Panc1 (cell line): Measurements from ENCODE around the gene ATP2A3. TPM values are rescaled to one million over a fixed set of nuclear protein-coding genes. Genes with fewer than 3 reads are reported as not detected.

Source experiments
- ATAC-seq: fragments of 200-7000 bp; cut with Tn5 transposase; 2 replicates; pipeline ENCODE4 v1.9.1; 2020; ENCODE audit warnings: mild to moderate bottlenecking, moderate library complexity
- BruUV-seq: library from RNA; stranded (reverse); fragments of 400-500 nt; replicated peaks from 2 replicates; lab custom pipeline; 2021; lab: Mats Ljungman, UMichigan
- CTCF ChIA-PET: fragments of 300-600 bp; sonication (Branson Sonifier 250); formaldehyde crosslinking; loops from one replicate; lab custom pipeline; 2022; ENCODE audit warnings: antibody characterized with exemption; lab: Charles Lee
- POLR2A ChIA-PET: fragments of 300-600 bp; sonication (Branson Sonifier 250); formaldehyde crosslinking; loops from one replicate; lab custom pipeline; 2022; ENCODE audit warnings: antibody characterized with exemption; lab: Charles Lee
- DNase-seq: peaks from one replicate; pipeline ENCODE4 v3.0.0-alpha.2; 2010; ENCODE audit warnings: low read depth, low spot score
- H3K27ac ChIP-seq: 2 replicates; pipeline ENCODE4 v1.5.1; 2011; ENCODE audit warnings: mild to moderate bottlenecking, low read length, inconsistent platforms
- H3K27me3 ChIP-seq: fragments of 200-500 bp; sonication (Bioruptor generic); 2 replicates; pipeline ENCODE4 v1.6.0; 2014; ENCODE audit warnings: low read length, inconsistent platforms; ENCODE audit not compliant: control insufficient read depth, insufficient read depth
- H3K36me3 ChIP-seq: fragments of 200-500 bp; sonication (Bioruptor generic); 2 replicates; pipeline ENCODE4 v1.5.1; 2014; ENCODE audit warnings: inconsistent platforms, mild to moderate bottlenecking, low read length, moderate library complexity; ENCODE audit not compliant: control insufficient read depth, insufficient read depth
- H3K4me1 ChIP-seq: 2 replicates; pipeline ENCODE4 v1.5.1; 2011; ENCODE audit warnings: inconsistent platforms, mild to moderate bottlenecking, low read length, moderate library complexity; ENCODE audit not compliant: control insufficient read depth, insufficient read depth
- H3K4me3 ChIP-seq, 2 experiments: 2 replicates each; pipeline ENCODE4 v1.5.1; 2011 to 2012; ENCODE audit warnings: low read depth in 2 of 2, low read length in 2 of 2, mild to moderate bottlenecking in 2 of 2, inconsistent platforms in 1 of 2, moderate library complexity in 1 of 2
- H3K9me3 ChIP-seq: fragments of 200-500 bp; sonication (Bioruptor generic); 2 replicates; pipeline ENCODE4 v1.5.1; 2014; ENCODE audit warnings: low read depth, mild to moderate bottlenecking, inconsistent platforms, low read length, moderate library complexity; ENCODE audit not compliant: control insufficient read depth, insufficient read depth
- POLR2AphosphoS5 ChIP-seq: IDR thresholded peaks from 2 replicates; pipeline ENCODE4 v1.6.1; 2012; ENCODE audit warnings: mild to moderate bottlenecking, low read depth, low read length, moderate library complexity
- SIN3A ChIP-seq: IDR thresholded peaks from 2 replicates; pipeline ENCODE4 v1.6.1; 2012; ENCODE audit warnings: low read depth, mild to moderate bottlenecking, low read length, moderate library complexity, borderline replicate concordance; ENCODE audit not compliant: insufficient read depth
- TCF7L2 ChIP-seq: IDR thresholded peaks from 2 replicates; pipeline ENCODE4 v1.6.1; 2011; ENCODE audit warnings: mild to moderate bottlenecking, low read depth, low read length, inconsistent platforms
- in situ Hi-C: cut with HindIII; loops from 2 replicates; pipeline ENCODE4 v1.10.0; 2016; ENCODE audit warnings: low sequenced_read_pairs, low pct_unique_long_range_greater_than_20kb
- intact Hi-C: fragments of 100-400 bp; cut with micrococcal nuclease; formaldehyde crosslinking; loops from one replicate; pipeline ENCODE4 v1.10.0; 2022; ENCODE audit not compliant: unreplicated experiment
- total RNA-seq: library from RNA; stranded (reverse); gene quantifications from one replicate; pipeline ENCODE4 v1.2.1, GENCODE V29; 2021; ENCODE audit not compliant: unreplicated experiment
- TF ChIP-seq, protein P1 (sequence below), 2 experiments: IDR thresholded peaks; 2 replicates each; pipeline ENCODE4 v1.6.1; 2011 to 2012; ENCODE audit warnings: low read depth in 2 of 2, control low read depth in 1 of 2, low read length in 1 of 2, mild to moderate bottlenecking in 1 of 2, moderate library complexity in 1 of 2; ENCODE audit not compliant: insufficient read depth in 1 of 2
- TF ChIP-seq, protein P2 (sequence below): fragments of 450-650 bp; IDR thresholded peaks from 2 replicates; pipeline ENCODE4 v1.5.1; 2017; ENCODE audit warnings: mild to moderate bottlenecking

ATP2A3 gene
- total RNA-seq, 1 experiment from 2014 or later, result 29.7 TPM

DNA sequence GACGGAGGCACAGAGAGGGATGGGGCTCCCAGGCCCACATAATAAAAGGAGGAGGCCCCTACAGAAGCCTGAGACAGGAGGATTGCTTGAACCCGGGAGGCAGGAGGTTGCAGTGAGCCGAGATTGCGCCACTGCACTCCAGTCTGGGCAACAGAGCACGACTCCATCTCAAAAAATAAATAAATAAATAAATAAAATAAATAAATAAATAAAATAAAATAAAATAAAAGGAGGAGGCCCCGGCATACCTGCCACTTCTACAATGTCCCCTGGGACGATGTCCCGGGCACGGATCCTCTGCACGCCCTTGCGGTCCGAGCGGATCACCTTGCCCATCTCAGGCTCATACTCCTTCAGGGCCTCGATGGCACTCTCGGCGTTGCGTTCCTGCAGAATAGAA is 13.2 kb downstream of the ATP2A3 start:
- CTCF ChIA-PET, result no interaction called here
- Histone ChIP-seq H3K4me1 (no peaks in the 10 kb centered on the region), H3K4me3 (no peak overlapping the region), H3K9me3 (no peaks in the 10 kb centered on the region), H3K27ac (no peak overlapping the region), H3K36me3 (no peaks in the 10 kb centered on the region), H3K27me3 (no peaks in the 10 kb centered on the region)
- DNase-seq (no peak), ATAC-seq (no peak)
- TF ChIP-seq SIN3A (no peak), TCF7L2 (no peak), POLR2AphosphoS5 (no peak)
- TF ChIP-seq, protein P1, sequence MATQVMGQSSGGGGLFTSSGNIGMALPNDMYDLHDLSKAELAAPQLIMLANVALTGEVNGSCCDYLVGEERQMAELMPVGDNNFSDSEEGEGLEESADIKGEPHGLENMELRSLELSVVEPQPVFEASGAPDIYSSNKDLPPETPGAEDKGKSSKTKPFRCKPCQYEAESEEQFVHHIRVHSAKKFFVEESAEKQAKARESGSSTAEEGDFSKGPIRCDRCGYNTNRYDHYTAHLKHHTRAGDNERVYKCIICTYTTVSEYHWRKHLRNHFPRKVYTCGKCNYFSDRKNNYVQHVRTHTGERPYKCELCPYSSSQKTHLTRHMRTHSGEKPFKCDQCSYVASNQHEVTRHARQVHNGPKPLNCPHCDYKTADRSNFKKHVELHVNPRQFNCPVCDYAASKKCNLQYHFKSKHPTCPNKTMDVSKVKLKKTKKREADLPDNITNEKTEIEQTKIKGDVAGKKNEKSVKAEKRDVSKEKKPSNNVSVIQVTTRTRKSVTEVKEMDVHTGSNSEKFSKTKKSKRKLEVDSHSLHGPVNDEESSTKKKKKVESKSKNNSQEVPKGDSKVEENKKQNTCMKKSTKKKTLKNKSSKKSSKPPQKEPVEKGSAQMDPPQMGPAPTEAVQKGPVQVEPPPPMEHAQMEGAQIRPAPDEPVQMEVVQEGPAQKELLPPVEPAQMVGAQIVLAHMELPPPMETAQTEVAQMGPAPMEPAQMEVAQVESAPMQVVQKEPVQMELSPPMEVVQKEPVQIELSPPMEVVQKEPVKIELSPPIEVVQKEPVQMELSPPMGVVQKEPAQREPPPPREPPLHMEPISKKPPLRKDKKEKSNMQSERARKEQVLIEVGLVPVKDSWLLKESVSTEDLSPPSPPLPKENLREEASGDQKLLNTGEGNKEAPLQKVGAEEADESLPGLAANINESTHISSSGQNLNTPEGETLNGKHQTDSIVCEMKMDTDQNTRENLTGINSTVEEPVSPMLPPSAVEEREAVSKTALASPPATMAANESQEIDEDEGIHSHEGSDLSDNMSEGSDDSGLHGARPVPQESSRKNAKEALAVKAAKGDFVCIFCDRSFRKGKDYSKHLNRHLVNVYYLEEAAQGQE (IDR thresholded peaks at IDR 0.05; ENCODE audit: insufficient read depth in 1 of 2, low read depth in 2 of 2, low read length in 1 of 2), result no peak
- TF ChIP-seq, protein P2, sequence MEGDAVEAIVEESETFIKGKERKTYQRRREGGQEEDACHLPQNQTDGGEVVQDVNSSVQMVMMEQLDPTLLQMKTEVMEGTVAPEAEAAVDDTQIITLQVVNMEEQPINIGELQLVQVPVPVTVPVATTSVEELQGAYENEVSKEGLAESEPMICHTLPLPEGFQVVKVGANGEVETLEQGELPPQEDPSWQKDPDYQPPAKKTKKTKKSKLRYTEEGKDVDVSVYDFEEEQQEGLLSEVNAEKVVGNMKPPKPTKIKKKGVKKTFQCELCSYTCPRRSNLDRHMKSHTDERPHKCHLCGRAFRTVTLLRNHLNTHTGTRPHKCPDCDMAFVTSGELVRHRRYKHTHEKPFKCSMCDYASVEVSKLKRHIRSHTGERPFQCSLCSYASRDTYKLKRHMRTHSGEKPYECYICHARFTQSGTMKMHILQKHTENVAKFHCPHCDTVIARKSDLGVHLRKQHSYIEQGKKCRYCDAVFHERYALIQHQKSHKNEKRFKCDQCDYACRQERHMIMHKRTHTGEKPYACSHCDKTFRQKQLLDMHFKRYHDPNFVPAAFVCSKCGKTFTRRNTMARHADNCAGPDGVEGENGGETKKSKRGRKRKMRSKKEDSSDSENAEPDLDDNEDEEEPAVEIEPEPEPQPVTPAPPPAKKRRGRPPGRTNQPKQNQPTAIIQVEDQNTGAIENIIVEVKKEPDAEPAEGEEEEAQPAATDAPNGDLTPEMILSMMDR, result no peak
- intact Hi-C loops (no loop called here), in situ Hi-C loops (no loop called here)
- POLR2A ChIA-PET, result no interaction called here
- no TSS peak for BruUV-seq

GRCh38 chr17:3950584-3950983 is 13.7 kb downstream of the ATP2A3 start:
- Histone ChIP-seq H3K27me3 (no peaks in the 10 kb centered on the region), H3K9me3 (no peaks in the 10 kb centered on the region), H3K4me3 (no peak overlapping the region), H3K27ac (no peak overlapping the region), H3K4me1 (no peaks in the 10 kb centered on the region), H3K36me3 (no peaks in the 10 kb centered on the region)
- intact Hi-C loops (no loop called here), in situ Hi-C loops (no loop called here)
- TF ChIP-seq POLR2AphosphoS5 (no peak), TCF7L2 (no peak)
- TF ChIP-seq, protein P2, result no peak
- POLR2A ChIA-PET, result no interaction called here
- CTCF ChIA-PET, result no interaction called here
- DNase-seq, result no peak
- no peak for ATAC-seq
- BruUV-seq, result no TSS peak
